HG03442 (cell line): ENCODE results near the gene CSKMT.
"Not testable (repeated sequence)": the region's sequence is repeated elsewhere in the genome, so short reads cannot be mapped to it uniquely, and the experiment has no call there.

Experiments used
- ATAC-seq: cut with Tn5 transposase; IDR thresholded peaks from one replicate; pipeline ENCODE4 v1.9.1; 2021; ENCODE audit warnings: mild to moderate bottlenecking, moderate library complexity; ENCODE audit not compliant: unreplicated experiment

CSKMT gene, protein sequence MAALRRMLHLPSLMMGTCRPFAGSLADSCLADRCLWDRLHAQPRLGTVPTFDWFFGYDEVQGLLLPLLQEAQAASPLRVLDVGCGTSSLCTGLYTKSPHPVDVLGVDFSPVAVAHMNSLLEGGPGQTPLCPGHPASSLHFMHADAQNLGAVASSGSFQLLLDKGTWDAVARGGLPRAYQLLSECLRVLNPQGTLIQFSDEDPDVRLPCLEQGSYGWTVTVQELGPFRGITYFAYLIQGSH

GRCh38 chr11:62665075-62665598 is at the start of gene CSKMT, which contains the start of gene C11orf98:
TSS of gene CSKMT (plus strand) at chr11:62665312. CDS start at chr11:62665880, 568 bp downstream.
TSS of gene C11orf98 (minus strand) at chr11:62665210. CDS start at chr11:62665169, 41 bp downstream.
- peak; percentile 83 for ATAC-seq

- ATAC-seq = no peak
These were observed 49.6 kb upstream of the CSKMT start for GRCh38 chr11:62615521-62615920.

DNA sequence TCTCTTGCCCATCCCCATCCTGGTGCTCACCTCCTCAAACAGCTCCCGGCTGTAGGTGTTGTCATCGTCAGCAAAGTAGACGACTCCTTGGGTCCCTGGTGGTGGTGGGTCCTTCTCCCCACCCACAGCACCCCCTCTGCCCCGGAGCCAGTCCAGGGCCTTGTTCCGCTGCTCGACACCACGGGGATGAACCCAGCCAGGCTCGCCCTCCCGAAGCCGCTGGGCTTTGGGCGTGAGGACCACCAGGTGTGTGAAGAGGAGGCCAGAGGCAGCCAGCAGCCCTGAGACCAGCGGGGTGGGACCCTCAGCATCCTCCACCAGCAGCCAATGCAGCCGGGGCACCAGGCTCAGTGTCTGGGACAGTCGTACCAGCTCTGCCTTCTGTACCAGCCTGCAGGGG is 48.2 kb upstream of the CSKMT start:
- ATAC-seq = not testable (repeated sequence)

GRCh38 chr11:62621027-62621566 is 44.0 kb upstream of the CSKMT start:
- no peak for ATAC-seq

GRCh38 chr11:62621567-62622470 is 43.3 kb upstream of the CSKMT start, which contains the start of gene B3GAT3:
TSS of gene B3GAT3 (minus strand) at chr11:62621986. CDS start at chr11:62621947, 39 bp downstream.
- peak; percentile 91 for ATAC-seq

DNA sequence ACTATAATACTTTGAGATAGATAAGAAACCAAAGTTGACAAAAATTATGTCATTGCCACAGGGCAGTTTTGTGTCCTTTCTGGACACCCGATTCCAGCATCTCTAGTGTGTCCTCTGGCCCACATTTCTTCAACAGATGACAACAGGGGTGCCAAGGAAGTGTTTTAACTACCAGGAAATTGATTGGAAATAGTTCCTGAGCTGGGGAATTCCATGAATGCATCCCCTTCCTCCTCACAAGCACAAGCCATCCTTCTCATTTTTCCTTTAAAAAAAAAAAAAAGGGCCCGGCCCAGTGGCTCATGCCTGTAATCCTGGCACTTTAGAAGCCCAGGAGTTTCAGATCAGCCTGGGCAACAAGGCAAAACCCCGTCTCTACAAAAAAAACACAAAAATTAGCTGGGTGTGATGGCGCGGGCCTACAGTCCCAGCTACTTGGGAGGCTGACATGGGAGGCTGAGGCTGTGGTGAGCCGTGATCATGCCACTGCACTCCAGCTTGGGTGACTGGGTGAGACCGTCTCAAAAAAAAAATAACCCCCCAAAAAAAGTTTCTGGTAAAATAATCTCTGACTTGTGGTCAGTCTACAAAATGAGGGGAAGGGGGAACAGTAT is 42.5 kb upstream of the CSKMT start:
- no peak for ATAC-seq

GRCh38 chr11:62627713-62628112 is 37.4 kb upstream of the CSKMT start:
- ATAC-seq = no peak

- no peak for ATAC-seq
These were observed 32.6 kb upstream of the CSKMT start for GRCh38 chr11:62632492-62632891.

DNA sequence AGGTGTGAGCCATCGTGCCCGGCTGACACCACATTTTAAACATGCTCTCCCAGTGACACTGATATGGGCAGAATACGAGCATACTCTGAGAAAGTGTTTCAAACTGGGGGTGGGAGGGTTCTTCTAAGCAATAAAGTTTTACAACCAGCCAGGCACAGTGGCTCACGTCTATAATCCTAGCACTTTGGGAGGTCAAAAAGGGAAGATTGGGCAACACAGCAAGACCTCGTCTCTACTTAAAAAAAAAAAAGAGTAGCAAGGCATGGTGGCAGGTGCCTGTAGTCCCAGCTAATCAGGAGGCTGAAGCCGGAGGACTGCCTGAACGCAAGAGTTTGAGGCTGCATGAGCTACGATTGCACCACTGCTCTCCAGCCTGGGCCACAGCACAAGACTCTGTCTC is 20.9 kb upstream of the CSKMT start:
- ATAC-seq = no peak

- ATAC-seq = no peak
These were observed 19.5 kb upstream of the CSKMT start for GRCh38 chr11:62645671-62645945.

- ATAC-seq = peak; percentile 94
These were observed 18.9 kb upstream of the CSKMT start, which contains the start of gene GANAB for GRCh38 chr11:62645946-62646824. TSS of gene GANAB (minus strand) at chr11:62646613. CDS start at chr11:62646599, 14 bp downstream.

DNA sequence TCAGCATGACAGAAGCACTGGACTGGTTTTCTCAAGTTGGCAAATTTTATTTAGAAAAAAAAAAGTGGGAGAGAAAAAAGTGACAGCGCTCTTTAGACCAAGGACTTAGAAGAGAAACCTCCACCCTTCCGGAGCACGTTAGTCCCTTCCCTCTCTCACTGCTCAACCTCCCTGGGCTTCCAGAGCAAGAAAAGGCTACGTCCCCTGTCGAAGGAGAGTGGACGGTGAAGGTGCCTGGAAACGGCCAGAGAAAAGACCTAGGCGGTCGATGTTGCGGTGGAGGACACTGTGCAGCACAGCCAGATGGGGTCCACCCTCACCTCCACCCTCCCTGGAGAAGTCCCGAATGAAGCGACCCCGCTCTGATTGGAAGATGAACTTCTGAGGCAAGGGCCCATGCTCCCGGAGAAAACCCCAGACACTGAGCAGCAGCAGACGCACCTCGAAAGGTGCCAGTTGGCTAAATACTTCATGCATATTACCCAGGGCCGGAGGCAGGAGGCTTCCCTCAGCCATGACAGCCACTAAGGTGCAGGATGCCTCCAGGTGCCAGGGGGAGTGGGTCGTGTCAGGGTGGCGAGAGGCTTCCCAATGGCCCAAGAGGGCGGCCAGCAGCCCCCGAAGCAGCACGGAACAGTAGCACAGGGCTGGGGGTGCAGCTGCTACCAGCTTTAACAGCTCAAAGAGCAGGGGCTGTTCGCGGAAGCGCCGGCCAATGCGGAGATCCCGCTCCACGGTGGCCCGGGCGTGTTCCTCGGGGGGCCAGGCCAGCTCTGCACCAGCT is 18.1 kb upstream of the CSKMT start:
- ATAC-seq = no peak

DNA sequence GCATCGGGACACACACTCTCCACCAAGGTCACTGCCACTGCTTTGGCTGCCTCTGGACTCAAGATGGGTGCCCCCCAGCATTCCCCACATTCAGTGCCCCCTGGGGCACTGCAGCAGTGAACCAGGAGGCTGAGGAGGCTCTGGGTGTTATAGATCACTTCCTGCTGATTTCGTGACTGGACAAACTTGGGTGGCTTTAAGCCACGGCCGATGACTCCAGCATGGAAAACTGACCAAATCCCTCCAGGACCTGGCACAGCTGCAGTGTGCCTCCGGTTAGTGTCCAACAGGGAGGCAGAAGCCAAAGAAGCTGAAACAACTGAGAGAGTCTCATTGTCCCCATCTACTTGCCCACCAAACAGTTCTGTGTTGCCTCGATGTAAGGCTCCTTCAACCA is 17.5 kb upstream of the CSKMT start:
- no peak for ATAC-seq

DNA sequence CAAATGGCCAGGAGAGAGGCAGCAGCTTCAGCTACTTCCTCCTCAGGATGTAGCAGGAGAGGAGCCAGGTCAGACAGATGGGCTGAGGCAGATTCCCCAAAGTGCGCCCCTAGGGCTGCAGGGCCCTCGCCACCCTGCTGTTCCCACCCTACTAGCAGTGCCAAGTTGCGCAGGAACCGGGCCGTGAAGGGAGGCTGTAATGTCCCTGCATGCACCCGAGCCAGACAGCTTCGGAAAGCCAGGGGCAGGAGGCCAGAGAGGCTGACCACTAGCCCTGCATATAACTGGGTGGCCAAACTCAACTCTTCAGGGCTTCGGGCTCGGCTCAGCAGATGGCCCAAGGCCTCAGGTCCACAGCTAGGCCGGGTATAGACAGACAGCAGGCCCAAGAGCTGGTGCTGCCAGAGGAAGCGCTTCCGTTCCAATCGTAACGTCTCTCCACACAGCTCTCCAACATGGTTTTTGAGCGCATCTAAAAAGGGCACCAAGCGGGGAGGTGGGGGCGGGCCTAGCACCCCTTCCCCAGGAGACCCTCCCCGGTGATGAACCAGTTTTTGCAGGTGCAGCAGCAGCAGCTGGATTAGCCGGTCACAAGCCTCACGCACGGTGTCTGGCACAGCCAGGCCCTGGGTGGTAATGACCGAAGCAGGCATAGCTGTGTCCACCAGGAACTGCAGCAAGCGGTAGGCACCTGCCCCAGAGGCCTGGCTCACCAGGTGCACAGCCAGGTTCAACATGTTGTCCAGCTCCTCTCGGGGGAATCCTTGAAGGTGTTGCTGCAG is 16.7 kb upstream of the CSKMT start:
- no peak for ATAC-seq

GRCh38 chr11:62648967-62649364 is 16.1 kb upstream of the CSKMT start:
- no peak for ATAC-seq

- no peak for ATAC-seq
These were observed 15.6 kb upstream of the CSKMT start for GRCh38 chr11:62649486-62649885.

DNA sequence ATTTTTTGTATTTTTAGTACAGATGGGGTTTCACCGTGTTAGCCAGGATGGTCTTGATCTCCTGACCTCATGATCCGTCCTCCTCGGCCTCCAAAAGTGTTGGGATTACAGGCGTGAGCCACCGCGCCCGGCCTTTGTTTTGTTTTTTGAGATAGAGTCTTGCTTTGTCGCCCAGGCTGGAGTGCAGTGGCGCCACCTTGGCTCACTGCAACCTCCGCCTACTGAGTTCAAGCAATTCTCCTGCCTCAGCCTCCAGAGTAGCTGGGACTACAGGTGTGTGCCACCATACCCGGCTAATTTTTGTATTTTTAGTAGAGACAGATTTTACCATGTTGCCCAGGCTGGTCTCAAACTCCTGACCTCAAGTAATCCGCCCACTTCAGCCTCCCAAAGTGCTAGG is 14.8 kb upstream of the CSKMT start:
- ATAC-seq = not testable (repeated sequence)

GRCh38 chr11:62652161-62653006 is 12.7 kb upstream of the CSKMT start:
- no peak for ATAC-seq
